GM18526 (cell line): ENCODE data around the gene SLC17A4.

Experiments used
- POLR2A ChIP-seq: IDR thresholded peaks from 3 replicates; pipeline ENCODE4 v1.6.1; 2011; ENCODE audit not compliant: insufficient read length; ENCODE audit errors: extremely low read depth

SLC17A4 gene

GRCh38 chr6:25754535-25754934 is at the start of gene SLC17A4:
SLC17A4 (plus strand) TSS chr6:25754742; CDS start chr6:25761963, 7,221 bp downstream.
- TF ChIP-seq POLR2A: no peak

- no peak for TF ChIP-seq POLR2A
Measured at GRCh38 chr6:25706314-25707014, 48.1 kb upstream of the SLC17A4 start.

- no peak for TF ChIP-seq POLR2A
Measured at GRCh38 chr6:25709761-25710160, 44.8 kb upstream of the SLC17A4 start.

GRCh38 chr6:25710287-25710686 is 44.3 kb upstream of the SLC17A4 start:
- no peak for TF ChIP-seq POLR2A

GRCh38 chr6:25713824-25714223 is 40.7 kb upstream of the SLC17A4 start:
- TF ChIP-seq POLR2A: no peak

- no peak for TF ChIP-seq POLR2A
Measured at GRCh38 chr6:25714765-25715164, 39.8 kb upstream of the SLC17A4 start.

GRCh38 chr6:25715794-25716193 is 38.7 kb upstream of the SLC17A4 start:
- no peak for TF ChIP-seq POLR2A

GRCh38 chr6:25717866-25718740 is 36.4 kb upstream of the SLC17A4 start:
- TF ChIP-seq POLR2A: no peak

- TF ChIP-seq POLR2A: no peak
Measured at GRCh38 chr6:25726122-25726911, 28.2 kb upstream of the SLC17A4 start.

GRCh38 chr6:25727028-25727427 is 27.5 kb upstream of the SLC17A4 start:
- no peak for TF ChIP-seq POLR2A

- no peak for TF ChIP-seq POLR2A
Measured at GRCh38 chr6:25730907-25731306, 23.6 kb upstream of the SLC17A4 start.

GRCh38 chr6:25731721-25732120 is 22.8 kb upstream of the SLC17A4 start:
- no peak for TF ChIP-seq POLR2A

GRCh38 chr6:25732468-25733198 is 21.9 kb upstream of the SLC17A4 start:
- TF ChIP-seq POLR2A: no peak

- TF ChIP-seq POLR2A: no peak
Measured at GRCh38 chr6:25735261-25735660, 19.3 kb upstream of the SLC17A4 start.

- no peak for TF ChIP-seq POLR2A
Measured at GRCh38 chr6:25743868-25744267, 10.7 kb upstream of the SLC17A4 start.

GRCh38 chr6:25745836-25746235 is 8.7 kb upstream of the SLC17A4 start:
- no peak for TF ChIP-seq POLR2A
